Measurements from ENCODE around the gene ADGRG6. TPM values are rescaled to one million over a fixed set of nuclear protein-coding genes. Genes with fewer than 3 reads are reported as not detected.

The ADGRG6 gene
- total RNA-seq, 4 donors from 2014 or later = 22.3 to 56.5 (median 26.0) TPM

- peaks cover 0 to 49% (median 6%) of the 10 kb centered on the region in 3 donors for H3K4me1 ChIP-seq
These were observed 2.4 kb downstream of the ADGRG6 start for GRCh38 chr6:142304241-142304640.

GRCh38 chr6:142306736-142307135 is 4.9 kb downstream of the ADGRG6 start:
- 100% methylated on average over 1 of the region's 1 CpG for WGBS, 2 donors
- Histone ChIP-seq H3K9me3 (no peaks in the 10 kb centered on the region), H3K27ac (no peak overlapping the region), H3K27me3 (peaks cover 0 to 11% (median 0%) of the 10 kb centered on the region in 4 donors), H3K4me1 (peaks cover 0 to 38% (median 4%) of the 10 kb centered on the region in 3 donors), H3K36me3 (no peaks in the 10 kb centered on the region), H3K4me3 (no peak overlapping the region)
- intact Hi-C loops (cut with DNase I) = no loop called here
- no peak for DNase-seq
- no peak for TF ChIP-seq POLR2A (IDR thresholded peaks at IDR 0.05)
- no peak for TF ChIP-seq CTCF (IDR thresholded peaks at IDR 0.05)

More at GRCh38 chr6:142304241-142304640, 2.4 kb downstream of the ADGRG6 start:
- no peaks in the 10 kb centered on the region for H3K36me3 ChIP-seq
- intact Hi-C loops (cut with DNase I) = no loop called here
- H3K4me3 ChIP-seq = peak overlapping the region in 2 of 4 donors; percentile 70 to 77
- H3K9me3 ChIP-seq = no peaks in the 10 kb centered on the region
- TF ChIP-seq CTCF (IDR thresholded peaks at IDR 0.05) = no peak
- no peak for TF ChIP-seq POLR2A (IDR thresholded peaks at IDR 0.05)
- peaks cover 0 to 23% (median 0%) of the 10 kb centered on the region in 4 donors for H3K27me3 ChIP-seq
- WGBS, 2 donors = 73 to 79% methylated on average over 2 of the region's 2 CpGs
- DNase-seq = no peak
- H3K27ac ChIP-seq = peak overlapping the region in 2 of 4 donors; percentile 93

GRCh38 chr6:142307963-142308748 is 6.3 kb downstream of the ADGRG6 start:
- intact Hi-C loops (cut with DNase I) = no loop called here
- Histone ChIP-seq H3K4me1 (peaks cover 0 to 31% (median 0%) of the 10 kb centered on the region in 3 donors), H3K9me3 (no peaks in the 10 kb centered on the region), H3K4me3 (no peak overlapping the region), H3K27ac (no peak overlapping the region), H3K27me3 (no peaks in the 10 kb centered on the region), H3K36me3 (no peaks in the 10 kb centered on the region)
- no peak for DNase-seq
- 66 to 81% methylated on average over 2 of the region's 2 CpGs for WGBS, 2 donors
- TF ChIP-seq POLR2A (IDR thresholded peaks at IDR 0.05) (no peak), CTCF (IDR thresholded peaks at IDR 0.05) (no peak)

- no peak overlapping the region for H3K27ac ChIP-seq
- intact Hi-C loops (cut with DNase I) = no loop called here
- no peak overlapping the region for H3K4me3 ChIP-seq
- no peaks in the 10 kb centered on the region for H3K27me3 ChIP-seq
- WGBS, 2 donors = 96 to 100% methylated on average over 2 of the region's 2 CpGs
- DNase-seq = no peak
- no peaks in the 10 kb centered on the region for H3K9me3 ChIP-seq
- H3K4me1 ChIP-seq = peaks cover 0 to 21% (median 0%) of the 10 kb centered on the region in 3 donors
- no peak for TF ChIP-seq CTCF (IDR thresholded peaks at IDR 0.05)
- no peak for TF ChIP-seq POLR2A (IDR thresholded peaks at IDR 0.05)
- H3K36me3 ChIP-seq = no peaks in the 10 kb centered on the region
These were observed 7.6 kb downstream of the ADGRG6 start for GRCh38 chr6:142309426-142309825.

GRCh38 chr6:142313284-142313683 is 11.5 kb downstream of the ADGRG6 start:
- no peak overlapping the region for H3K27ac ChIP-seq
- H3K4me3 ChIP-seq = no peak overlapping the region
- peaks cover 0 to 17% (median 0%) of the 10 kb centered on the region in 3 donors for H3K4me1 ChIP-seq
- 19 to 41% methylated on average over 2 of the region's 2 CpGs for WGBS, 2 donors
- H3K27me3 ChIP-seq = no peaks in the 10 kb centered on the region
- no peak for TF ChIP-seq CTCF (IDR thresholded peaks at IDR 0.05)
- TF ChIP-seq POLR2A (IDR thresholded peaks at IDR 0.05) = no peak
- peaks cover 0 to 3% (median 0%) of the 10 kb centered on the region in 3 donors for H3K36me3 ChIP-seq
- intact Hi-C loops (cut with DNase I) = no loop called here
- H3K9me3 ChIP-seq = no peaks in the 10 kb centered on the region
- DNase-seq = no peak

All from esophagus squamous epithelium (tissue), 5 donors.